ENCODE measurements around the gene PDZRN3. TPM values are rescaled to one million over a fixed set of nuclear protein-coding genes. Genes with fewer than 3 reads are reported as not detected.

PDZRN3 gene
- total RNA-seq (100 to 1,000 TPM in 2 of 10 donors, 10 to 100 TPM in 8; 63.4 to 143 (median 82.0) TPM), polyA plus RNA-seq (10 to 100 TPM; 17.7 to 49.1 TPM)
- long read RNA-seq, donor 1, full-length matches to known transcripts, result 116 of 227 reads
- long read RNA-seq, donor 1, partial matches to known transcripts, result 14 of 227 reads
- long read RNA-seq, donor 1, other reads (novel, unspliced or antisense), result 97 of 227 reads
- long read RNA-seq, donor 2, full-length matches to known transcripts, result 87 of 193 reads
- long read RNA-seq, donor 2, partial matches to known transcripts, result 19 of 193 reads
- long read RNA-seq, donor 2, other reads (novel, unspliced or antisense), result 87 of 193 reads
- long read RNA-seq, donor 3, full-length matches to known transcripts, result 52 of 207 reads
- long read RNA-seq, donor 3, partial matches to known transcripts, result 142 of 207 reads
- long read RNA-seq, donor 3, other reads (novel, unspliced or antisense), result 13 of 207 reads

DNA sequence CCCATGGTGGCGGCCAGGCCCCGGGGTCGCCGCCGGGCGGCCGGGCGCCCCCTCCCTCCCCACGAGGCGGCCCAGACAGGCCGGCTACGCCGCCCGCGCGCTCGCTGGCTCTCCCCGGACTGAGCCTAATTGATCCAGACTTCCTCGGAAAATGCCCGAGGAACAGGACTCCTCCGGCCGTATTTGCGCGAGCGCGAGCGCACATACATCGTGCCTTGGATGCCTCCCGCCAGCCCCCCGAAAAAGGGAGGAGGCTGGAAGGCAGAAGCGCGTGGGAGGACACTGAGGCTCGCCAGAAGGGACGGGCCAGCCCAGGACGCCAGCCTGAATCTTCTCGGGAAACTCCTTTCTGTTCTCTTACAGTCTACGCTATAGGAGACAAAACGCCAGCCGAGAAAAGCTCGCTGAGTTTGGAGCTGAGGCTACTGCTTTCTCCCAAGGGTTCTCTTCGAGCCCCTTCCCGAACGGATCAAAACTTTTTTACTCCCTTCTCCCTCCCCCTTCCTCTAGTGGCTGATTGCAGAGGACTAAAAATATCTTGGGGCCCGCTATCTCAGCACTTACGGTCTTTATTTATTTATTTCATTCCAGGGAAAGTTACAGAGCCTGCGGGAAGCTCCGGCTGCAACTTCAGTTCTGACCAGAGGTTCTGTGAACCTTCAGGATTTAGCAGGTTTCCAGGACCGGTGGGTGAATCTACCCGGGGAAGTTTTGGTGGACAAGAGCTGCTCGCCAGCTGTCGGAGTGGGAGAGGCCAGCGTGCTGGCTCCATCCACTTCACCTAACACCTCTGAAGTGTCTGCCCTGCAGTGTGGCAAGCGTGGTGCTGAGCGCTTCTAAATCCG lies at the start of gene PDZRN3:
Gene PDZRN3, minus strand, starts transcription at position 121 of the 845 bp plus-strand sequence.
- 0 to 2% methylated on average over 54 to 55 of the region's 55 CpGs for WGBS, 2 donors
- peaks cover 0 to 48% (median 18%) of the 10 kb centered on the region in 9 donors for H3K4me1 ChIP-seq
- intact Hi-C loops (cut with DNase I), result loop anchor here in 9 of 10 donors (2.0 to 10.0 kb wide), 12 partner anchors 103 to 222 kb away; no protein-coding TSS in a partner anchor

DNA sequence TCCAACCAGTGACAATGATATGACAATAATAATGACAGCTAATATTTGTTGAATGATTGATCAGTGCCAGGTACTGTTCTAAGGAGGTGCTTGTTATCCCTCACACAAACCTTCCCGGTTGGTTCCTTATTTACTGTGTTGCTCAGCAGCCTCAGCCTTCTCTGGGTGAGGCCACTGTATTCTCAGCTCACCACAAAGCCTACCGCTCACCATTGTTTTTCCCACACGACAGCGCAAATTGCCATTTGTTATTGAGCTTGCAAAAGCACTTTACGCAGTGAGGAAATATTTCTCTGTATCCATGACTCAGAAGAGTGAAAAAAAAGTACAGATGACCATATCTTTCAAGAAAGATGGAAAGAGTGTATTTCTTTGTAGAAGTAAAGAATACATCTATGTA lies 49.5 kb upstream of the PDZRN3 start:
- H3K4me3 ChIP-seq, result no peak overlapping the region
- H3K27me3 ChIP-seq, result no peaks in the 10 kb centered on the region
- WGBS, 2 donors, result 62 to 68% methylated on average over 5 of the region's 5 CpGs
- H3K9me3 ChIP-seq, result no peaks in the 10 kb centered on the region
- TF ChIP-seq, protein P1, sequence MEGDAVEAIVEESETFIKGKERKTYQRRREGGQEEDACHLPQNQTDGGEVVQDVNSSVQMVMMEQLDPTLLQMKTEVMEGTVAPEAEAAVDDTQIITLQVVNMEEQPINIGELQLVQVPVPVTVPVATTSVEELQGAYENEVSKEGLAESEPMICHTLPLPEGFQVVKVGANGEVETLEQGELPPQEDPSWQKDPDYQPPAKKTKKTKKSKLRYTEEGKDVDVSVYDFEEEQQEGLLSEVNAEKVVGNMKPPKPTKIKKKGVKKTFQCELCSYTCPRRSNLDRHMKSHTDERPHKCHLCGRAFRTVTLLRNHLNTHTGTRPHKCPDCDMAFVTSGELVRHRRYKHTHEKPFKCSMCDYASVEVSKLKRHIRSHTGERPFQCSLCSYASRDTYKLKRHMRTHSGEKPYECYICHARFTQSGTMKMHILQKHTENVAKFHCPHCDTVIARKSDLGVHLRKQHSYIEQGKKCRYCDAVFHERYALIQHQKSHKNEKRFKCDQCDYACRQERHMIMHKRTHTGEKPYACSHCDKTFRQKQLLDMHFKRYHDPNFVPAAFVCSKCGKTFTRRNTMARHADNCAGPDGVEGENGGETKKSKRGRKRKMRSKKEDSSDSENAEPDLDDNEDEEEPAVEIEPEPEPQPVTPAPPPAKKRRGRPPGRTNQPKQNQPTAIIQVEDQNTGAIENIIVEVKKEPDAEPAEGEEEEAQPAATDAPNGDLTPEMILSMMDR (IDR thresholded peaks at IDR 0.05), result no peak
- intact Hi-C loops (cut with DNase I), result no loop called here
- H3K27ac ChIP-seq, result no peak overlapping the region
- ATAC-seq, result no peak
- H3K4me1 ChIP-seq, result no peaks in the 10 kb centered on the region
- no peak for DNase-seq
- H3K36me3 ChIP-seq, result no peaks in the 10 kb centered on the region

More for the DNA sequence above, at the start of gene PDZRN3:
- H3K4me3 ChIP-seq, result peak within 1 kb of the TSS; percentile 29 to 69 (median 65)
- H3K27ac ChIP-seq, result peak within 1 kb of the TSS; percentile 82 to 96 (median 90)
- TF ChIP-seq, protein P1 (IDR thresholded peaks at IDR 0.05), result no peak
- ATAC-seq, result peak; percentile 41 to 66 (median 55)
- H3K36me3 ChIP-seq, result no peaks in the 10 kb centered on the region
- peaks cover 0 to 33% (median 0%) of the 10 kb centered on the region in 7 donors for H3K27me3 ChIP-seq
- no peaks in the 10 kb centered on the region for H3K9me3 ChIP-seq
- DNase-seq, result peak; percentile 61 to 70

DNA sequence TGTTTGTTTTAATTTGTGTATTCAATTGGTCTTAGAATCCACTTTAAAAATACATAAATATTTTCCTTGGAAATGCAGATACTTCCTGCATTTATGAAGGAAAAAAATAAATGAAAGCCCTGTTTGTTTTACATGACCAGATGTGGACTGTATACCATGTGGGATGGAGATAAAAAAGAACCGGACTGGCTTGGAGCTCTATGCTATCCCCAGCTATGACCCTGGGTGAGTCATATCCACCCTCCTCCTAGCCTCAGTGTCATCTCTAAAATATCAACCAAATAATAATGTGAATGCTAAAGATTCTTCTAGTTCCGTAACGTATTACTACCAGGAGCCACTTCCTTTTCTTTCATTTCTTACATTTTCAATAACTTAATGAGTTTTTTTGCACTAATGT lies 44.5 kb upstream of the PDZRN3 start:
- Histone ChIP-seq H3K4me1 (peaks cover 0 to 20% (median 7%) of the 10 kb centered on the region in 9 donors), H3K36me3 (no peaks in the 10 kb centered on the region), H3K4me3 (no peak overlapping the region), H3K27me3 (no peaks in the 10 kb centered on the region), H3K9me3 (no peaks in the 10 kb centered on the region), H3K27ac (no peak overlapping the region)
- TF ChIP-seq, protein P1 (IDR thresholded peaks at IDR 0.05), result no peak
- WGBS, 2 donors, result 55 to 73% methylated on average over 3 of the region's 3 CpGs
- ATAC-seq (peak in 1 of 8 donors; percentile 67), DNase-seq (no peak)
- intact Hi-C loops (cut with DNase I), result no loop called here

DNA sequence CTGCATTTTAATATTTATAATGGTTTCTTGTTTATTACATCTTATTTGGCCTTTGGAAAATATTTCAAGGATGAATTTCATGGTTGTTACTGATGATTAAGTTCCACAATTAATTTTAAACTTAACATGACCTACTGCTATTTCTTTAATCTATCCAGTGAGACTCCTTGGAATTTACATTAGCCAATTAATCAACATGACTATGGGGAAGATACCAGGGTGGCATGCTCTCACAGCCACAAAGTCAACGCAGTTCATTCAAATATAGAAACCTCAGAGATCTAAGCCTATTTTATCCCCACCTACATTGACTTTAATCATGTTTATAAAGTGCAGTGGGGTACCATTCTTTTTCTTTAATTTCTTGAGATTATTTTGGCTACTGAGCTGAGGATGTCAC lies 43.6 kb upstream of the PDZRN3 start:
- Histone ChIP-seq H3K27ac (no peak overlapping the region), H3K27me3 (no peaks in the 10 kb centered on the region), H3K4me3 (no peak overlapping the region), H3K36me3 (no peaks in the 10 kb centered on the region), H3K4me1 (peaks cover 0 to 28% (median 10%) of the 10 kb centered on the region in 9 donors), H3K9me3 (no peaks in the 10 kb centered on the region)
- intact Hi-C loops (cut with DNase I), result no loop called here
- WGBS, 2 donors, result 83 to 85% methylated on average over 1 of the region's 1 CpG
- TF ChIP-seq, protein P1 (IDR thresholded peaks at IDR 0.05), result no peak
- ATAC-seq (no peak), DNase-seq (no peak)
